SJSA1 (cell line): Measurements from ENCODE around the gene DOCK6. TPM values are rescaled to one million over a fixed set of nuclear protein-coding genes. Genes with fewer than 3 reads are reported as not detected.

Source experiments
- DNase-seq, 2 experiments: peaks; one replicate each; pipeline ENCODE4 v3.0.0-alpha.2; 2015 to 2020; ENCODE audit warnings: low spot score in 2 of 2, low read depth in 1 of 2
- H3K27ac ChIP-seq: fragments of 250-450 bp; sonication (Bioruptor Pico); 2 replicates; pipeline ENCODE4 v1.5.1; 2020; ENCODE audit warnings: mild to moderate bottlenecking, moderate library complexity
- H3K27me3 ChIP-seq: fragments of 250-450 bp; sonication (Bioruptor Pico); replicated peaks from 2 replicates; pipeline ENCODE4 v1.5.1; 2020; ENCODE audit warnings: mild to moderate bottlenecking, moderate library complexity
- H3K36me3 ChIP-seq: fragments of 250-450 bp; sonication (Bioruptor Pico); 2 replicates; pipeline ENCODE4 v1.5.1; 2020; ENCODE audit warnings: mild to moderate bottlenecking
- H3K4me1 ChIP-seq: fragments of 250-450 bp; sonication (Bioruptor Pico); replicated peaks from 2 replicates; pipeline ENCODE4 v1.6.1; 2021; ENCODE audit warnings: mild to moderate bottlenecking
- H3K4me3 ChIP-seq: fragments of 250-450 bp; sonication (Bioruptor Pico); 2 replicates; pipeline ENCODE4 v1.5.1; 2020; ENCODE audit warnings: mild to moderate bottlenecking
- H3K9me3 ChIP-seq: fragments of 250-450 bp; sonication (Bioruptor Pico); replicated peaks from 2 replicates; pipeline ENCODE4 v1.5.1; 2020; ENCODE audit warnings: mild to moderate bottlenecking
- total RNA-seq: library from RNA; depleted of rRNA; stranded (reverse); fragments of >200 nt; shearing (Covaris generic); gene quantifications from 2 replicates; pipeline ENCODE4 v1.2.3, GENCODE V29; 2014

DOCK6 gene
- total RNA-seq, 1 experiment from 2014 or later, result 7.9 TPM

- Histone ChIP-seq H3K36me3 (peaks cover 29% of the 10 kb centered on the region), H3K27me3 (no peaks in the 10 kb centered on the region), H3K4me1 (no peaks in the 10 kb centered on the region), H3K4me3 (no peak overlapping the region), H3K27ac (no peak overlapping the region), H3K9me3 (no peaks in the 10 kb centered on the region)
- DNase-seq, result no peak
These were observed 14.4 kb downstream of the DOCK6 start for GRCh38 chr19:11247934-11248333.

- Histone ChIP-seq H3K27me3 (no peaks in the 10 kb centered on the region), H3K36me3 (peaks cover 27% of the 10 kb centered on the region), H3K27ac (no peak overlapping the region), H3K4me3 (no peak overlapping the region), H3K4me1 (no peaks in the 10 kb centered on the region), H3K9me3 (no peaks in the 10 kb centered on the region)
- no peak for DNase-seq
These were observed 14.9 kb downstream of the DOCK6 start for GRCh38 chr19:11247391-11247790.

- H3K27me3 ChIP-seq, result no peaks in the 10 kb centered on the region
- H3K4me1 ChIP-seq, result no peaks in the 10 kb centered on the region
- no peak for DNase-seq
- peaks cover 25% of the 10 kb centered on the region for H3K36me3 ChIP-seq
- H3K9me3 ChIP-seq, result no peaks in the 10 kb centered on the region
- no peak overlapping the region for H3K27ac ChIP-seq
- H3K4me3 ChIP-seq, result no peak overlapping the region
These were observed 15.4 kb downstream of the DOCK6 start for GRCh38 chr19:11246941-11247340.

DNA sequence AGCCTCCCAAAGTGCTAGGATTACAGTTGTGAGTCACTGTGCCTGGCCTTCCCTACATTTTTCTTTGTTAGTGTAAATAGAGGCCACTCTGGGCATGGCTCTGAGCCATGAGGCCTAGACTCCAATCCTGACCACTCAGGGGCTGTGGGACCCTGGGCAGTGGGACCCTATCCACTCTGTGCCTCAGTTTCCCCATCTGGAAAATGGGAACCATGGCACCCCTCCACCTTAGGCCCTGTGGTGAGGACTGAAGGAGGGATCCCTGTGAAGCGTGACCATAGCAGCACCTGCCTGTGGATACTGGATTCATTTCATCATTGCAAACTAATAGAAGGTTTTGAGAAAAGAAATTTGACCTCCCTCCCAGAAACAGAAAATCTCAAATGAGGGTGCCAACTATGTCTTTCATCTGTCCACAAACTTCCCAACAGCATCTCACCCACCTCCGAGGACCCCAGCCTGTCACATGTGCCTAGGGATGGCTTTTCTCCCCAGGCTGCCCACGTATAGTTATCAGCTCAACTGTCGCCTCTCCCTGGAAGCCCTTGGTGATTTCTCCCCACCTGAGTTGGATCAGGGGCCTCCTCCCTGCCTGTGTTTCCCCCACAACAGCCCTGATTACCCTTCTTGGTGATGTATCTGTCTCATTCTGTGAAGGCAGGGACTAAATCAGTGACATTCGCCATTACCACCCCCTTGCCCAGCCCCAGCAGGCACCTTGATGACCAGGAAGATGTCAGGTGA is 17.3 kb downstream of the DOCK6 start:
- Histone ChIP-seq H3K27me3 (no peaks in the 10 kb centered on the region), H3K27ac (no peak overlapping the region), H3K36me3 (peaks cover 17% of the 10 kb centered on the region; the same call in 1 of the 2 replicates), H3K4me3 (no peak overlapping the region), H3K9me3 (no peaks in the 10 kb centered on the region), H3K4me1 (no peaks in the 10 kb centered on the region)
- no peak for DNase-seq

GRCh38 chr19:11243798-11244169 is 18.5 kb downstream of the DOCK6 start:
- peaks cover 17% of the 10 kb centered on the region; the same call in 1 of the 2 replicates for H3K36me3 ChIP-seq
- no peak for DNase-seq
- H3K4me3 ChIP-seq, result no peak overlapping the region
- no peaks in the 10 kb centered on the region for H3K9me3 ChIP-seq
- no peak overlapping the region for H3K27ac ChIP-seq
- H3K4me1 ChIP-seq, result no peaks in the 10 kb centered on the region
- H3K27me3 ChIP-seq, result no peaks in the 10 kb centered on the region

DNA sequence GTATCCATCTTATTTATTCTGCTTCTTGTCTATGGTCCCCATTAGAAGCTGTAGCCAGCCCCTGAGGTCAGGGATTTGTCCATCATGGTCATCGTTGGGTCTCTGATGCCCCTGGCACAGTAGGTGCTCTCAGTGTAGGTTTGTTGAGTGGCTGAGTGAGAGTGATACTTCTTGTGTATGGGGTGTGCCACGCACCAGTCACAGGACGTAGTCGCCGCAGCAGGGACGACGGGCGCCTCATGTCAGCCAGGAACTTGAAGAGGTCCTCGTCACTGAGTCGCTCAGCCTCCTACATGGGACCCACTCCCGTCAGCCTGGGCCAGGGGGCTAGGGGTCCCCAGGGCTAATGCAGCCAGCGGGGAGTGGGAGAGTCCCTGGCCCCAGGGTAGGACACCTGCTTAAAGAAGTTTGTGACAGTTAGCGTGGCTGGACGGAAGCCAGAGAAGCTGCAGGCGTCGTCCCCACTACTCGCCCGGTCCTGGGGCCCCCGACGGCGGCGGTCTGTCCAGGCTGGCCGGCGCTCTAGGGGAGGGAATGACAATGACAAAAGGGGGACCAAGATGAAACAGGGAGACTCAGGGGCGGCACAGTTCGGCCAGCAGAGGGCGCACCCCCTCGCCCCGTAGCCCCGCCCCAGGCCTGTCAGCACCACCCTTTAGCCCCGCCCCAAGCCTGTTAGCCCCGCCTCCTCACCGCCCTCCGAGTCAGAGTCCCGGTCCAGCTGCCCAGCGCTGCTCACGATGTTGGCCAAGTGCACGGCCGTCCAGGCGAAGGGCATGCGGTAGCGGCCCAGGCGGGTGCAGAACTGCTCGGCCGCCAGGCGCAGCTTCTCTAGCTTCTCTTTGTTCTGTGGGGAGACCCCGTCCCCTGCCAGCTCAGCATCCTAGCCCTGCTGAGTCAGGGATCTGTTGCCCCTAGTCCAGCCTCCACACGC is 19.2 kb downstream of the DOCK6 start:
- no peaks in the 10 kb centered on the region for H3K27me3 ChIP-seq
- H3K36me3 ChIP-seq, result peaks cover 13% of the 10 kb centered on the region; the same call in 1 of the 2 replicates
- H3K27ac ChIP-seq, result no peak overlapping the region
- DNase-seq, result peak; percentile 15 to 84
- H3K9me3 ChIP-seq, result no peaks in the 10 kb centered on the region
- H3K4me1 ChIP-seq, result no peaks in the 10 kb centered on the region
- no peak overlapping the region for H3K4me3 ChIP-seq

GRCh38 chr19:11242025-11242424 is 20.3 kb downstream of the DOCK6 start:
- Histone ChIP-seq H3K4me1 (no peaks in the 10 kb centered on the region), H3K27ac (no peak overlapping the region), H3K36me3 (peaks cover 7% of the 10 kb centered on the region; the same call in 1 of the 2 replicates), H3K4me3 (no peak overlapping the region), H3K27me3 (no peaks in the 10 kb centered on the region), H3K9me3 (no peaks in the 10 kb centered on the region)
- DNase-seq, result no peak

DNA sequence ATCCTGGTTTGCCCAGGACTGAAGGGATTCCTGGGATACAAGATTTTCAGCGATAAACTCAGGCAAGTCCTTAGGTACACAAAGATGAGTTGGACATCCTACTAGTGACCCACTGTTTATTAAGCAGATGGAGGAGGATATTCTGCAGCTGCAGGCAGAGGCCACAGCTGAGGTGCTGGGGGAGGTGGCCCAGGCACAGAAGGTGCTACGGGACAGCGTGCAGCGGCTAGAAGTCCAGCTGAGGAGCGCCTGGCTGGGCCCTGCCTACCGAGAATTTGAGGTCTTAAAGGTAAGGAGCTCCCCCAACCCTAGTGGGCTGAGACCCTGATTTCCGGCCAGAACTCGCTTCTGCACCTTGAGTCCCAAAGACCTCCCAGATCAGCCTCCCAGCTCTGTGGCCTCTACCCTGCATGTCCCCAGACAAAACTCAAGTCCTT is 22.3 kb downstream of the DOCK6 start:
- no peaks in the 10 kb centered on the region for H3K27me3 ChIP-seq
- no peak overlapping the region for H3K27ac ChIP-seq
- peaks cover 7% of the 10 kb centered on the region; the same call in 1 of the 2 replicates for H3K36me3 ChIP-seq
- no peaks in the 10 kb centered on the region for H3K4me1 ChIP-seq
- DNase-seq, result no peak
- H3K4me3 ChIP-seq, result no peak overlapping the region
- H3K9me3 ChIP-seq, result no peaks in the 10 kb centered on the region

- no peak within 1 kb of the TSS for H3K27ac ChIP-seq
- no peaks in the 10 kb centered on the region for H3K27me3 ChIP-seq
- H3K4me1 ChIP-seq, result no peaks in the 10 kb centered on the region
- H3K9me3 ChIP-seq, result no peaks in the 10 kb centered on the region
- H3K4me3 ChIP-seq, result no peak within 1 kb of the TSS
- no peak for DNase-seq
- peaks cover 7% of the 10 kb centered on the region; the same call in 1 of the 2 replicates for H3K36me3 ChIP-seq
These were observed 22.8 kb downstream of the DOCK6 start, which contains the start of gene ANGPTL8 for GRCh38 chr19:11239377-11240000. Gene ANGPTL8, plus strand, starts transcription at chr19:11239619. Its CDS starts 19 bp downstream, at chr19:11239638.

DNA sequence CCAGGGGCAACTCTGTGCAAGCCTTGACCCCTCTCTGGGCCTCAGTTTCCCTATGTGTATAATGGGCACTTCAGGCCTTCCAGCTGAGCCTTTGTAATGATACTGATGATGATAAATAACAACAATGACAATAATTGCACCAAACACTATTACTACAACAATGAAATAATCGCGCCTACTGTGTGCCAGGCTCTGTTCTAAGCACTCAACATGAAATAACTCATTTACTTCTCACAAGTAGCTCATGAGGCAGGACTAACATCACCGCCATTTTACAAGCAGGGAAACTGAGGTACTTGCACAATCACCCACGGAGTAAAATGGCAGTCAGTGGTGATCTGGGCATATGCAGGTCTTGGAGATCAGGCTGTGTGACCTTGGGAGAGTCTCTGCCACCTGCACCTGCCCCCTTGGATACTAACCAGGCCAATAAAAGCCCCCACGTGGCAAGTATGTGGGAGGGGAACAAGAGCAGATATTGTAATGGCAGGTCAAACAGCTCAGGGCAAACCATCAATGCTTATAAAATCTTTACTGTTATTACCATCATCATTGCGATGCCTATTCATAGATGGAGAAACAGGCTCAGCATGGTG is 23.4 kb downstream of the DOCK6 start:
- no peaks in the 10 kb centered on the region for H3K9me3 ChIP-seq
- no peak overlapping the region for H3K27ac ChIP-seq
- H3K4me3 ChIP-seq, result no peak overlapping the region
- DNase-seq, result no peak
- peaks cover 7% of the 10 kb centered on the region; the same call in 1 of the 2 replicates for H3K36me3 ChIP-seq
- no peaks in the 10 kb centered on the region for H3K27me3 ChIP-seq
- H3K4me1 ChIP-seq, result no peaks in the 10 kb centered on the region

DNA sequence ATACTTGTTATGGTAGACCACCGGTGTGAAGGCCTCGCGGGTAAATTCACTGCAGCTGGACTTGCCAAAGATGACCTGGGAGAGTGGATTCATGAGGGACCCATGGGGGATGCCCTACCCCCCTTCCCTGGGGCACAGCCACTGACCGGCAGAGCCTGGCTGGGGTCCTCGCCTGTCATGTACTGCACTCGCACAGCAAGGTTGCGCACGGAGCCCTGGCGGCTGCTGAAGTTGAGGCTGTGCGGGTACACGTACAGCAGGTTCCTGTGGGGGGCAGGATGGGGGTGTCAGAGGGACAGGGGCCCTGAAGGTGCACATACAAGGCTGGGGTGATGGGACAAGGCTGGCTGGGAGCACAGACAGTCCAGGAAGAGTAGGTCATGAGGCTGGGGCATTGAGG is 24.3 kb downstream of the DOCK6 start:
- Histone ChIP-seq H3K4me3 (no peak overlapping the region), H3K4me1 (no peaks in the 10 kb centered on the region), H3K9me3 (no peaks in the 10 kb centered on the region), H3K27ac (no peak overlapping the region), H3K27me3 (no peaks in the 10 kb centered on the region), H3K36me3 (peaks cover 6% of the 10 kb centered on the region; the same call in 1 of the 2 replicates)
- no peak for DNase-seq

DNA sequence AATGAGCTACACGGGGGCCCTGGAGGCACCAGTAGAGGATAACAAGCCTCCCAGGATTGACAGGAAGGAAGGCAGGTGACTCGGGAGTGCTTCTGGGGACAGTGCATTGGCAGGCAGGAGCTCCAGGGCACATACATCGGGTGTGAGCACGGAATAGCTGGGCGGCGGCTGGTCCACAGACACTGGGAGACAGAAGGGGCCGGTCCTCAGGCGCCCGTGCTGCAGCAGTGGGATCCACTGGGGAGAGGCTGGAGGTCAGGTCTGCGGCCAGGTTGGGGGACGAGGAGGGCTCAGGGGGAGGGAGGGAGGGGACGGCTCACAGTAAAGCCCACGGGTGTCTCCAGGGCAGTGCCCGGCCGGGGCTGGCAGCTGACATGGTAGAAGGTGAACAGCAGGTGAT is 25.0 kb downstream of the DOCK6 start:
- H3K9me3 ChIP-seq, result no peaks in the 10 kb centered on the region
- H3K27ac ChIP-seq, result no peak overlapping the region
- peaks cover 7% of the 10 kb centered on the region for H3K36me3 ChIP-seq
- H3K4me1 ChIP-seq, result no peaks in the 10 kb centered on the region
- H3K27me3 ChIP-seq, result no peaks in the 10 kb centered on the region
- no peak overlapping the region for H3K4me3 ChIP-seq
- DNase-seq, result no peak
